ENCODE measurements around the gene GOLIM4.
A peak's percentile ranks its signal among the peaks of the same experiment; 100 is the strongest.
"Not testable (repeated sequence)": the region's sequence is repeated elsewhere in the genome, so short reads cannot be mapped to it uniquely, and the experiment has no call there.

GOLIM4 gene

DNA sequence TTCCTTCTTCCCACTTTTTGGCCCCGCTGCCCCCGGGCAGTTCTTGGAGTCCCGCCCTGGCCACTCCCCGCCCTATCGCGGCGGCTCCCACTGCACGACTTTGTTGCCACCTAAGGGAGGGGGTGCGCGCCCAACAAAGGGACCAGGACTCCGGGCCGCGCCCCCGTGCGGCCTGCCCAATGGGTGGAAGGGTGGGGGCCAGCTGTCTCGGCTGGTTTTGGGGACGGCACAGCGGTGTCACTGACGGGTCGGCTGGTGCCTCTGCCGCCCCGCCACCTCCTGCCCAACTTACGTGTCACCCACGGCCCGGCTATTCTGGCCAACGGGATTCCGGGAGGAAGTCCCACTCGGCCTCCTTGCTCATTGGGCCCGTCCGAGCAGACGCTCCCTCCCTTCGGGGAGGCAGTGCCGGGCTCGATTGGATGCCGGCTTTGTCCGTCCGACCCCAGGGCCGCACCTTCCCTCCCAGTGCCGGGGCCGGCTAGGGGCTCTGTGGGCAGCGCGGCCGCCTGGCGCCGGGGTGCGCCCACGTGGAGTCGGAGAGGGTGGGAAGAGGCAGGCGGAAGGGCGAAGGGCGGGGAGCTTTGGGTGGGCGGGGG lies at the start of gene GOLIM4:
Gene GOLIM4, minus strand, starts transcription at position 314 of the 599 bp plus-strand sequence. CDS start 639 bp downstream, outside the sequence.
- TF ChIP-seq, protein P1, sequence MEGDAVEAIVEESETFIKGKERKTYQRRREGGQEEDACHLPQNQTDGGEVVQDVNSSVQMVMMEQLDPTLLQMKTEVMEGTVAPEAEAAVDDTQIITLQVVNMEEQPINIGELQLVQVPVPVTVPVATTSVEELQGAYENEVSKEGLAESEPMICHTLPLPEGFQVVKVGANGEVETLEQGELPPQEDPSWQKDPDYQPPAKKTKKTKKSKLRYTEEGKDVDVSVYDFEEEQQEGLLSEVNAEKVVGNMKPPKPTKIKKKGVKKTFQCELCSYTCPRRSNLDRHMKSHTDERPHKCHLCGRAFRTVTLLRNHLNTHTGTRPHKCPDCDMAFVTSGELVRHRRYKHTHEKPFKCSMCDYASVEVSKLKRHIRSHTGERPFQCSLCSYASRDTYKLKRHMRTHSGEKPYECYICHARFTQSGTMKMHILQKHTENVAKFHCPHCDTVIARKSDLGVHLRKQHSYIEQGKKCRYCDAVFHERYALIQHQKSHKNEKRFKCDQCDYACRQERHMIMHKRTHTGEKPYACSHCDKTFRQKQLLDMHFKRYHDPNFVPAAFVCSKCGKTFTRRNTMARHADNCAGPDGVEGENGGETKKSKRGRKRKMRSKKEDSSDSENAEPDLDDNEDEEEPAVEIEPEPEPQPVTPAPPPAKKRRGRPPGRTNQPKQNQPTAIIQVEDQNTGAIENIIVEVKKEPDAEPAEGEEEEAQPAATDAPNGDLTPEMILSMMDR (IDR thresholded peaks at IDR 0.05): no peak
- peak; percentile 98 for DNase-seq (ENCODE audit: low spot score)
- H3K4me3 ChIP-seq: peak within 1 kb of the TSS; percentile 86
- H3K27ac ChIP-seq: peak within 1 kb of the TSS; percentile 94 to 98

DNA sequence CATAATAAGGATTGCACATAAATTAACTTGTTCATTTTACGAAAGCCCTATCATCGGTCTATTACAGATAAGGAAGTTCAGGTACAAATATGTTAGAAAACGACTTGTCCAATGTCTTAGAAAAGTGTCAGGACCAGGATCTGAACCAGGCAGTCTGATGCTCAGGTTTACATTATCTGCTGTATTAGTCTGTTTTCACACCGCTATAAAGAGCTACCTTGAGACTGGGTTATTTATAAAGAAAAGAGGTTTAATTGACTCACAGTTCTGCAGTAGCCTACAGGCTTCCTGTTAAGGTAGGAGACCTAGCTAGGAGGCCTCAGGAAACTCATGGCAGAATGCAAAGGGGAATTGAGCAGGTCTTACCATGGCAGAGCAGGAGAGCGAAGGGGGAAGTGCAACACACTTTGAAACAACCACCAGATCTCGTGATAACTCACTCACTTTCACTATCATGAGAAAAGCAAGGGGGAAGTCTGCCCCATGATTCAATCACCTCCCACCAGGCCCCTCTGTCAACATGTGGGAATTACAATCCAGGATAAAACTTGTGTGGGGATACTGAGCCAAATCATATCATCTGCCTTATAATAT lies 45.8 kb upstream of the GOLIM4 start:
- TF ChIP-seq, protein P1 (IDR thresholded peaks at IDR 0.05): no peak
- Histone ChIP-seq H3K27ac (no peak overlapping the region), H3K4me3 (no peak overlapping the region)
- no peak for DNase-seq (ENCODE audit: low spot score)

DNA sequence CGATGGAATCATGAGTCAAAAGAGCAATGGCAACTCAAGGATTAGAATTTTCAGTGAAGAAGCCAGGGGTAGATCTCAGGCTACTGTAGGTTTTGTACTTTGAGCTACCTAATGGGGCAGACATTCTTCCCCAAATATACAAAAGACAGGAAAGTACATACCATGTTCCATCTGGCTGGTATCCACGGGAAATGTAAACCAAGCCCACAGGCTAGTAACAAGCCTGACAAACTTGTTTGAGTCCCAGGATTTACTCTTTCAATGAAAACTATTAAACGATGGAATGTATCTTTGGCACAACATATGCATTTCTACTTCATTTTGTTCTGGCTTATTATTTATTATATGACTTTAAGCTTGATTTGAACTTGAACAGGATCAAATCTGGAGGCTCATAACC lies 44.2 kb upstream of the GOLIM4 start:
- Histone ChIP-seq H3K4me3 (no peak overlapping the region), H3K27ac (no peak overlapping the region)
- TF ChIP-seq, protein P1 (IDR thresholded peaks at IDR 0.05): no peak
- DNase-seq (ENCODE audit: low spot score): no peak

DNA sequence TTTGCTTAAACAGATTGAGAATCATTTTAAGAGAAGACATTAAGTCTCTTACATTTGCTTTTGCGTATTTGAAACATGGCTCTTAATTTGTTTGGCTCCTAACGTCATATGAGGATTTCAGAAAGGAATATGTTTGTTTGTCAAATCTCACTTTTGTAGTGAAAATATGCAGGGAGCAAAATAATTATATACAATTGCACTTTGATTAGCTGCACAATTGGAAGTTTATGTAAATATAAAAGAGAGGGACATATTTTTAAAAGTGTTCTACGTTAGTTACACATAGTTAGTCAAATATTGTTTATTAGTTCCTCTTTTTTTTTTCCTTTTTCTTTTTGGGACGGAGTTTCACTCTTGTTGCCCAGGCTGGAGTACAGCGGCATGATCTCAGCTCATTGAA lies 42.7 kb upstream of the GOLIM4 start:
- DNase-seq (ENCODE audit: low spot score): no peak
- TF ChIP-seq, protein P1 (IDR thresholded peaks at IDR 0.05): no peak
- Histone ChIP-seq H3K27ac (no peak overlapping the region), H3K4me3 (no peak overlapping the region)

DNA sequence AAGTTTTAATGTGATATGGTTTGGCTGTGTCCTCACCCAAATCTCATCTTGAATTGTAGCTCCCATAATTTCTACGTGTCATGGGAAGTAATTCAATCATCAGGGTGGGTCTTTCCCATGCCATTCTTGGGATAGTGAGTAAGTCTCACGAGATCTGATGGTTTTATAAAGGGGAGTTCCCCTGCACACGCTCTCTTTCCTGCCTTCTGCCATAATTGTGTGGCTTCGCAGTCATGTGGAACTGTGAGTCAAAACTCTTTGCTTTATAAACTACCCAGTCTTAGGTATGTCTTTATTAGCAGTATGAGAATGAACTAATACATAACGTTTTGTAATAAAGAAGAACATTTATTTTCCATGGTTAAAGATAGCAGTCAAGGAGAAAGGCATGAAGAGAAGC lies 39.2 kb upstream of the GOLIM4 start:
- Histone ChIP-seq H3K27ac (no peak overlapping the region), H3K4me3 (no peak overlapping the region)
- DNase-seq (ENCODE audit: low spot score): no peak
- TF ChIP-seq, protein P1 (IDR thresholded peaks at IDR 0.05): no peak

DNA sequence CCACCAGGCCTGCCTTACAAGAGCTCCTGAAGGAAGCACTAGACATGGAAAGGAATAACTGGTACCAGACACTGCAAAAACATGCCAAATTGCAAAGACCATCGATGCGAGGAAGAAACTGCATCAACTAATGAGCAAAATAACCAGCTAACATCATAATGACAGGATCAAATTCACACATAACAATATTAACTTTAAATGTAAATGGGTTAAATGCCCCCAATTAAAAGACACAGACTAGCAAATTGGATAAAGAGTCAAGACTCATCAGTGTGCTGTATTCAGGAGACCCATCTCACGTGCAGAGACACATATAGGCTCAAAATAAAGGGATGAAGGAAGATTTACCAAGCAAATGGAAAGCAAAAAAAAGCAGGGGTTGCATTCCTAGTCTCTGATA lies 34.5 kb upstream of the GOLIM4 start:
- not testable (repeated sequence) for H3K4me3 ChIP-seq; H3K27ac ChIP-seq; DNase-seq (ENCODE audit: low spot score)

DNA sequence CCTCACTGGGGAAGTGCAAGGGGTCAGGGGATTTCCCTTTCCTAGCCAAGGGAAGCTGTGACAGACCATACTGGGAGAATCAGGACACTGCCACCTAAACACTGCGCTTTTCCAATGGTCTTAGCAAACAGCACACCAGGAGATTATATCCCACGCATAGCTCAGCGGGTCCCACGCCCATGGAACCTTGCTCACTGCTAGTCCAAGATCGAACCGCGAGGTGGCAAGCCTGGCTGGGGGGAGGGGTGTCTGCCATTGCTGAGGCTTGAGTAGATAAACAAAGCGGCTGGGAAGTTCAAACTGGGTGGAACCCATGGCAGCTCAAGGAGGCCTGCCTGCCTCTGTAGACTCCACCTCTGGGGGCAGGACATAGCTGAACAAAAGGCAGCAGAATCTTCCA lies 32.7 kb upstream of the GOLIM4 start:
- H3K4me3 ChIP-seq; DNase-seq (ENCODE audit: low spot score); H3K27ac ChIP-seq: not testable (repeated sequence)

DNA sequence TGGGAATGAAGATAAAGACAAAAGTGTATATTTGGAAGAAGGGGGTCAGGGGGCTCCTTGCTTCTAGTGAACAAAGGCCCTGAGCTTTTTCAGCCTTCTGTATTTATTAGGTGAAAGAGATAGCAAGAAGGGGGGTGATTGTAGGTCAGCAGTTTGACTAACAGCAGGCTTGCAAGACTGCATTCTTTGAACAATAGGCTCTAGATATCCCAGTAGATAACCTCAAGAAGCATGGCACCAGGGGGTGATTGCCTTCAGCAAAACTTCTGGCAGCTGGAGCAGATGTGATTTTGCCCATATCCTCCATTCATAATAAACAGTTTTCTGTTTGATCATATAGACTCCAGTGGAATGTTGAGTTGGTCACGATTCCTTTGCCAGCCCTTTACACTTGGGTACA lies 31.7 kb upstream of the GOLIM4 start:
- TF ChIP-seq, protein P1 (IDR thresholded peaks at IDR 0.05): no peak
- Histone ChIP-seq H3K4me3 (no peak overlapping the region), H3K27ac (no peak overlapping the region)

More for the DNA sequence above, 31.7 kb upstream of the GOLIM4 start:
- DNase-seq (ENCODE audit: low spot score): no peak

Measured in coronary artery (tissue), 2 donors.